GM12872 (cell line): ENCODE measurements around the gene PRAMEF15.
"Not testable (repeated sequence)": the region's sequence is repeated elsewhere in the genome, so short reads cannot be mapped to it uniquely, and the experiment has no call there.

Experiments
- CTCF ChIP-seq: IDR thresholded peaks from 3 replicates; pipeline ENCODE4 v1.5.1; 2011; ENCODE audit warnings: low read depth, mild to moderate bottlenecking, low read length, moderate library complexity; ENCODE audit not compliant: insufficient read depth

PRAMEF15 gene

DNA sequence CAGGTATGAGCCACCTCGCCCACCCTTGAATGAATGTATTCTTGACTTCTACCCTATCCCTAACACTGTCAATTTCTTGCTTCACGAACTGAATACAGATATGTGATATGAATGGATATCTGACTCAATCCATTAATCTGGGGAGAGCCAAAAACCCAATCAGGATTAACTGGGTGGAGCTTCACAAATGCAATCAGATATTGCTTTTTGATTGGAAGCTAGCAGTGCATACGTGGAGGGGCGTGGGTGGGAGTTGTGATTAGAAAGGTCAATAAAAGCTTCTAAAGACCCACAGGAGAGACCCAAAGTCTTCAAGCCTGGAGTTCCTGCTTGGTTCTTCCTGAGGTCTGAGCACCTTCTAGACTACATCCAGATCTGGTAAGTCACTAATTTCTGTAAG is at the start of gene PRAMEF15:
Gene PRAMEF15 (plus strand): TSS at position 301 of the 400 bp plus-strand sequence. CDS start 2,827 bp downstream, outside the sequence.
- TF ChIP-seq CTCF, result not testable (repeated sequence)

GRCh38 chr1:13277016-13277415 is 38.4 kb upstream of the PRAMEF15 start:
- TF ChIP-seq CTCF, result peak; percentile 32; the same call in 1 of the 3 replicates

DNA sequence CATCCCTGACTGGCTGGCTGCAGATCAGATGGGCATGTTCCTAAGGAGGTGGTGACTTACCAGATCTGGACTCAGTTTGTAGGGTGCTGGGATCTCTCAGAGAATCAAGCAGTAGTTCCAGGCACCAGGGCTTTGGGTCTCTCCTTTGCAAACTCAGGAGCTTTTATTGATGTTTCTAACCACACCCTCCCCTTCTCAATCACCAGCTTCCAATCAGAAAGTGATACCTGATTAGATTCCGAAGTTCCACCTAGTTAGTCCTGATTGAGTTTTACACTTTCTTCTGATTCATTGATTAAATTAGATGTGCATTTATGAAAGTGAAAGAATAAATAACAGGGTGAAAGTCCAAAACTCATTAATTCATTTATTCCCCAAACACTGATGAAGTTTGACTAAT is 30.3 kb upstream of the PRAMEF15 start, which contains the start of gene PRAMEF8:
Gene PRAMEF8 (minus strand): TSS at position 101 of the 400 bp plus-strand sequence. CDS start 1,046 bp downstream, outside the sequence.
- not testable (repeated sequence) for TF ChIP-seq CTCF

DNA sequence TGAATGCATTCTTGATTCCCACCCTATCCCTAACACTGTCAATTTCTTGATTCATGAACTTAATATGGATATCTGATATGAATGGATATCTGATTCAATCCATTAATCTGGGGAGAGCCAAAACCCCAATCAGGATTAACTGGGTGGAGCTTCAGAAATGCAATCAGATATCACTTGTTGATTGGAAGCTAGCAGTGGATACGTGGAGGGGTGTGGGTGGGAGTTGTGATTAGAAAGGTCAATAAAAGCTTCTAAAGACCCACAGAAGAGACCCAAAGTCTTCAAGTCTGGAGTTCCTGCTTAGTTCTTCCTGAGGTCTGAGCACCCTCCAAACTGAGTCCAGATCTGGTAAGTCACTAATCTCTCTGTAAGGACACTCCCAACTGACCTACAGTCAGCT is 12.1 kb upstream of the PRAMEF15 start, which contains the start of gene PRAMEF33:
Gene PRAMEF33 (plus strand): TSS at position 301 of the 400 bp plus-strand sequence. CDS start 2,416 bp downstream, outside the sequence.
- not testable (repeated sequence) for TF ChIP-seq CTCF

- TF ChIP-seq CTCF, result not testable (repeated sequence)
Measured at GRCh38 chr1:13347034-13347433, 31.7 kb downstream of the PRAMEF15 start, which contains the start of gene PRAMEF14. PRAMEF14 (minus strand) TSS chr1:13347134; CDS start chr1:13345314, 1,820 bp downstream.

GRCh38 chr1:13356774-13357173 is 41.4 kb downstream of the PRAMEF15 start:
- TF ChIP-seq CTCF, result peak; percentile 57

- peak; percentile 39; the same call in 2 of the 3 replicates for TF ChIP-seq CTCF
Measured at GRCh38 chr1:13368544-13368943, 53.2 kb downstream of the PRAMEF15 start.
